Vagina (tissue), 2 donors: ENCODE results near the gene HSPB1. TPM values are rescaled to one million over a fixed set of nuclear protein-coding genes. Genes with fewer than 3 reads are reported as not detected.

Experiments used
- DNase-seq, 2 donors: peaks; one replicate each; pipeline ENCODE4 v3.0.0-alpha.2; 2017; ENCODE audit errors: extremely low spot score in 2 of 2
- H3K27ac ChIP-seq: fragments of 200-600 bp; sonication (generic); one replicate; pipeline ENCODE4 v1.5.1; 2019
- H3K27me3 ChIP-seq: fragments of 200-600 bp; sonication (generic); one replicate; pipeline ENCODE4 v1.5.1; 2019
- H3K36me3 ChIP-seq, 2 donors: fragments of 200-600 bp; sonication (generic); one replicate each; pipeline ENCODE4 v1.5.1; 2017 to 2019
- H3K4me1 ChIP-seq: fragments of 200-600 bp; sonication (generic); one replicate; pipeline ENCODE4 v1.5.1; 2019
- H3K4me3 ChIP-seq, 2 donors: fragments of 200-600 bp; sonication (generic); 1 replicate in 1 of 2; 2 replicates in 1 of 2; pipeline ENCODE4 v1.5.1; 2016 to 2019
- H3K9me3 ChIP-seq: fragments of 200-600 bp; sonication (generic); one replicate; pipeline ENCODE4 v1.5.1; 2019
- CTCF ChIP-seq, 3 experiments: fragments of 450-650 bp in 2 of 3; fragments of 200-600 bp in 1 of 3; sonication (generic) in 1 of 3; IDR thresholded peaks; one replicate each; pipeline ENCODE4 v1.5.1; 2017 to 2019; ENCODE audit warnings: antibody characterized with exemption in 3 of 3, mild to moderate bottlenecking in 2 of 3, moderate library complexity in 2 of 3
- POLR2A ChIP-seq, 2 donors: fragments of 450-650 bp; IDR thresholded peaks; one replicate each; pipeline ENCODE4 v1.6.1; 2017; ENCODE audit warnings: antibody characterized with exemption in 2 of 2, mild to moderate bottlenecking in 2 of 2, moderate library complexity in 2 of 2
- POLR2AphosphoS5 ChIP-seq, 2 donors: sonication (generic); formaldehyde crosslinking; IDR thresholded peaks; one replicate each; pipeline ENCODE4 v1.9.0; 2017; ENCODE audit warnings: antibody characterized with exemption in 2 of 2, mild to moderate bottlenecking in 2 of 2, low read depth in 1 of 2; ENCODE audit not compliant: insufficient read depth in 1 of 2
- intact Hi-C: fragments of 100-400 bp; cut with DNase I; formaldehyde crosslinking; loops from one replicate; pipeline ENCODE4 v1.15.1; 2023
- total RNA-seq: library from RNA; depleted of rRNA; stranded (reverse); fragments of >200 nt; gene quantifications from one replicate; pipeline ENCODE4 v1.2.3, GENCODE V29; 2016

HSPB1 gene
- total RNA-seq, 1 donor from 2014 or later = 3,606 TPM

GRCh38 chr7:76336094-76336493, 33.6 kb downstream of the HSPB1 start:
- Histone ChIP-seq H3K27ac (no peak overlapping the region), H3K4me3 (no peak overlapping the region), H3K9me3 (no peaks in the 10 kb centered on the region), H3K4me1 (peaks cover 74% of the 10 kb centered on the region), H3K27me3 (no peaks in the 10 kb centered on the region), H3K36me3 (no peaks in the 10 kb centered on the region)
- intact Hi-C loops = no loop called here
- TF ChIP-seq POLR2A (IDR thresholded peaks at IDR 0.05) = no peak
- no peak for TF ChIP-seq POLR2AphosphoS5 (IDR thresholded peaks at IDR 0.05; ENCODE audit: insufficient read depth in 1 of 2, low read depth in 1 of 2)
- no peak for TF ChIP-seq CTCF (IDR thresholded peaks at IDR 0.05)
- no peak for DNase-seq

- Histone ChIP-seq H3K4me3 (no peak overlapping the region), H3K36me3 (no peaks in the 10 kb centered on the region), H3K9me3 (no peaks in the 10 kb centered on the region), H3K4me1 (peaks cover 77% of the 10 kb centered on the region), H3K27me3 (no peaks in the 10 kb centered on the region), H3K27ac (no peak overlapping the region)
- no peak for DNase-seq
- intact Hi-C loops = no loop called here
- TF ChIP-seq POLR2A (IDR thresholded peaks at IDR 0.05) = no peak
- TF ChIP-seq POLR2AphosphoS5 (IDR thresholded peaks at IDR 0.05; ENCODE audit: insufficient read depth in 1 of 2, low read depth in 1 of 2) = no peak
- no peak for TF ChIP-seq CTCF (IDR thresholded peaks at IDR 0.05)
Measured at GRCh38 chr7:76337147-76337546, 34.7 kb downstream of the HSPB1 start.

DNA sequence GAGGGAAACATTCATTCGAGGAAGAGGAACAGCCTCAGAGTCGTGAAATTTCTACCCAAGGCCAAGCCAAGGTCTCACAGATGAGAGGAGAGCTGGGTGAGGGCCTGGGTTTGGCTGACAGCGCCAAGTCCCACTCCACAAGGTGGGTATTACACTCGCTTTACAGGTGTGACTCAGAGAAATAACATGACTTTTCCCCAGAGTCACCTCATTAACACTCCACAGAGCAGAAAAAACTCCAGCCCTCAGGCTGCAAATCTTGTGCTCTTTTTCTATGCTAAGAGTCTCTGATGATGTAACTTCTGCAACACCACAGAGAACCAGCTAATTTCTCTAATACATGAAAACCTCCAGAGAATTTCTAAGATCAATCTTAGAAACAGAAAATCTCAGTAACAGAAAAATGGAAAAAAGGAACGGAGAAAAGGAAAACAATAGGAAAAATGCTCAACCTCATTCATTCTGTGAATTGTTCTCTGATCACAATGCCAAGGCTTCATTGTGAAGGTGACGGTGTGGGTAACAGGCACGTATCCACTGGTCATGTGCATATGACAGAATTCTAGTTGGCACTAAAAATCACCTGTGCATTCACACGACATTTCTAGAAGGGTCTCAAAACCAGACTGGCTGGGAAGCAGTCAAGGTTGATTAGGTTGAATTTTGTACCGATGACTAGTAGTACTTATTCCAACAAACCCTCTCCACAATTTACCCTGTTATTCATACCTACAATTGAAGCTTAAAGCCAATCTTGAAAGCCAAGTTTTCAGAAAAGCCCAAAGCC, 36.0 kb downstream of the HSPB1 start:
- Histone ChIP-seq H3K9me3 (no peaks in the 10 kb centered on the region), H3K4me3 (no peak overlapping the region), H3K27ac (no peak overlapping the region), H3K27me3 (no peaks in the 10 kb centered on the region), H3K36me3 (peaks cover 0 to 4% of the 10 kb centered on the region in 2 donors), H3K4me1 (peaks cover 75% of the 10 kb centered on the region)
- DNase-seq = no peak
- intact Hi-C loops = no loop called here
- no peak for TF ChIP-seq POLR2AphosphoS5 (IDR thresholded peaks at IDR 0.05; ENCODE audit: insufficient read depth in 1 of 2, low read depth in 1 of 2)
- no peak for TF ChIP-seq CTCF (IDR thresholded peaks at IDR 0.05)
- no peak for TF ChIP-seq POLR2A (IDR thresholded peaks at IDR 0.05)

DNA sequence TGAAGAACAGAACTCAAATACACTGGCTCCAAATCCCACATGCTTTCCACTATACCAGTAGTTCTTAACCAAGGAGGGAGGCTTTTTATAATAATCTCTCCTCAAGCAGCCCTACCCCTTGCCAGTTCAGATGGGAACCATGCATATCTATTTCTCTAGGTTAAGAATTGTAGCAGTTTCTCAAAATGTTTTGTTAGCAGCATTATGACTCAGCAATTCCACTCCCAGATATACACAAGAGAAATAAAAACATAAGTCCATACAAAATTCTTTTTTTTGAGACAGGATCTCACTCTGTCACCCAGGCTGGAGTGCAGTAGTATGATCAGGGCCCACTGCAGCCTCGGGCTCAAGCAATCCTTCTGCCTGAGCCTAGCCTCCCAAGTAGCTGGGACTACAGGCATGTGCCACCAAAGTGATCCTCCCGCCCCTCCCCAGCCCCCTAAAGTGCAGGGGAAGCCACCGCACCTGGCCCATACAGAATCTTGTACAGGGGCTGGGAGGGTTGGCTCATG, 38.2 kb downstream of the HSPB1 start:
- H3K4me3 ChIP-seq = no peak overlapping the region
- H3K27me3 ChIP-seq = no peaks in the 10 kb centered on the region
- H3K9me3 ChIP-seq = no peaks in the 10 kb centered on the region
- peaks cover 0 to 21% of the 10 kb centered on the region in 2 donors for H3K36me3 ChIP-seq
- H3K27ac ChIP-seq = peak overlapping the region; percentile 67
- no peak for TF ChIP-seq CTCF (IDR thresholded peaks at IDR 0.05)
- no peak for TF ChIP-seq POLR2AphosphoS5 (IDR thresholded peaks at IDR 0.05; ENCODE audit: insufficient read depth in 1 of 2, low read depth in 1 of 2)
- TF ChIP-seq POLR2A (IDR thresholded peaks at IDR 0.05) = no peak
- no peak for DNase-seq
- H3K4me1 ChIP-seq = peaks cover 58% of the 10 kb centered on the region
- intact Hi-C loops = no loop called here

DNA sequence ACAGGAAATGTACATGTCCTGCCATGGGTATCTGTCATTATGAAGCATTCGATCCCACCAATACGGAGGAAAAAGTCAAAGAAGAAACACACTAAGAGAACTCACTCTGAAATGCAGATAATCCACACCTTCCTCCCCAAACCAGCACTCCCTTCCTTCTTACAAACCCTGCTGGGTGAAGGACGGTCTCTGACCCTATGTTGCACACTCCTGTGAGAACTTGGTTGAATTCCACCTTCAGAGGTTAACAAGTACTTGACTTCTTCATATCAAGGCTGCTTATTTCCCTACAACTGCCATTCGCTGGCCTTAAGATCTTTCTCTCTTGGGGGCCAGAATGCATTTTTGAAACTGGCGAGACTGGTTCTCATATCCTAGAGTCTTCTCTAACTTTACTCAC, 39.7 kb downstream of the HSPB1 start:
- H3K4me1 ChIP-seq = peaks cover 64% of the 10 kb centered on the region
- no peak overlapping the region for H3K27ac ChIP-seq
- no peak for DNase-seq
- peaks cover 0 to 36% of the 10 kb centered on the region in 2 donors for H3K36me3 ChIP-seq
- TF ChIP-seq CTCF (IDR thresholded peaks at IDR 0.05) = no peak
- no peak for TF ChIP-seq POLR2AphosphoS5 (IDR thresholded peaks at IDR 0.05; ENCODE audit: insufficient read depth in 1 of 2, low read depth in 1 of 2)
- no peak for TF ChIP-seq POLR2A (IDR thresholded peaks at IDR 0.05)
- H3K27me3 ChIP-seq = no peaks in the 10 kb centered on the region
- H3K9me3 ChIP-seq = no peaks in the 10 kb centered on the region
- no peak overlapping the region for H3K4me3 ChIP-seq
- intact Hi-C loops = no loop called here
